Measurements from ENCODE around the gene MPZL2.

Gene MPZL2

GRCh38 chr11:118272001-118272400, 7.9 kb upstream of the MPZL2 start:
- no peaks in the 10 kb centered on the region for H3K27me3 ChIP-seq (ENCODE audit: insufficient read depth, poor library complexity, severe bottlenecking)
- DNase-seq (ENCODE audit: low spot score) (no peak), ATAC-seq (ENCODE audit: low read depth) (no peak)
- no peaks in the 10 kb centered on the region for H3K36me3 ChIP-seq (ENCODE audit: low read depth)
- H3K9me3 ChIP-seq (ENCODE audit: severe bottlenecking) = no peaks in the 10 kb centered on the region
- no peak overlapping the region for H3K27ac ChIP-seq (ENCODE audit: poor library complexity, severe bottlenecking)
- peaks cover 39% of the 10 kb centered on the region for H3K4me1 ChIP-seq (ENCODE audit: insufficient read depth, poor library complexity, severe bottlenecking)
- TF ChIP-seq CTCF (IDR thresholded peaks at IDR 0.05; ENCODE audit: poor library complexity, severe bottlenecking) = no peak
- H3K4me3 ChIP-seq (ENCODE audit: severe bottlenecking) = no peak overlapping the region

- Histone ChIP-seq H3K4me1 (ENCODE audit: insufficient read depth, poor library complexity, severe bottlenecking) (peaks cover 34% of the 10 kb centered on the region), H3K27me3 (ENCODE audit: insufficient read depth, poor library complexity, severe bottlenecking) (no peaks in the 10 kb centered on the region), H3K9me3 (ENCODE audit: severe bottlenecking) (no peaks in the 10 kb centered on the region), H3K36me3 (ENCODE audit: low read depth) (peaks cover 5% of the 10 kb centered on the region), H3K4me3 (ENCODE audit: severe bottlenecking) (no peak overlapping the region), H3K27ac (ENCODE audit: poor library complexity, severe bottlenecking) (peak overlapping the region; percentile 92)
- no peak for TF ChIP-seq CTCF (IDR thresholded peaks at IDR 0.05; ENCODE audit: poor library complexity, severe bottlenecking)
- DNase-seq (ENCODE audit: low spot score) (no peak), ATAC-seq (ENCODE audit: low read depth) (no peak)
Measured at GRCh38 chr11:118267486-118267885, 3.4 kb upstream of the MPZL2 start.

GRCh38 chr11:118265954-118266353, 1.9 kb upstream of the MPZL2 start:
- Histone ChIP-seq H3K4me1 (ENCODE audit: insufficient read depth, poor library complexity, severe bottlenecking) (peaks cover 44% of the 10 kb centered on the region), H3K36me3 (ENCODE audit: low read depth) (peaks cover 20% of the 10 kb centered on the region), H3K27me3 (ENCODE audit: insufficient read depth, poor library complexity, severe bottlenecking) (no peaks in the 10 kb centered on the region), H3K27ac (ENCODE audit: poor library complexity, severe bottlenecking) (peak overlapping the region; percentile 92), H3K4me3 (ENCODE audit: severe bottlenecking) (peak overlapping the region; percentile 63), H3K9me3 (ENCODE audit: severe bottlenecking) (no peaks in the 10 kb centered on the region)
- DNase-seq (ENCODE audit: low spot score) (peak; percentile 73), ATAC-seq (ENCODE audit: low read depth) (peak; percentile 22; the same call in 2 of the 3 replicates)
- no peak for TF ChIP-seq CTCF (IDR thresholded peaks at IDR 0.05; ENCODE audit: poor library complexity, severe bottlenecking)

GRCh38 chr11:118264569-118265465, 720 bp upstream of the MPZL2 start:
- H3K9me3 ChIP-seq (ENCODE audit: severe bottlenecking) = no peaks in the 10 kb centered on the region
- peak overlapping the region; percentile 63 for H3K4me3 ChIP-seq (ENCODE audit: severe bottlenecking)
- peaks cover 31% of the 10 kb centered on the region for H3K36me3 ChIP-seq (ENCODE audit: low read depth)
- no peaks in the 10 kb centered on the region for H3K27me3 ChIP-seq (ENCODE audit: insufficient read depth, poor library complexity, severe bottlenecking)
- peaks cover 44% of the 10 kb centered on the region for H3K4me1 ChIP-seq (ENCODE audit: insufficient read depth, poor library complexity, severe bottlenecking)
- peak overlapping the region; percentile 92 for H3K27ac ChIP-seq (ENCODE audit: poor library complexity, severe bottlenecking)
- DNase-seq (ENCODE audit: low spot score) (no peak), ATAC-seq (ENCODE audit: low read depth) (no peak)
- no peak for TF ChIP-seq CTCF (IDR thresholded peaks at IDR 0.05; ENCODE audit: poor library complexity, severe bottlenecking)

GRCh38 chr11:118263112-118263511, 985 bp downstream of the MPZL2 start:
- peak overlapping the region; percentile 92 for H3K27ac ChIP-seq (ENCODE audit: poor library complexity, severe bottlenecking)
- no peaks in the 10 kb centered on the region for H3K27me3 ChIP-seq (ENCODE audit: insufficient read depth, poor library complexity, severe bottlenecking)
- peaks cover 44% of the 10 kb centered on the region for H3K4me1 ChIP-seq (ENCODE audit: insufficient read depth, poor library complexity, severe bottlenecking)
- TF ChIP-seq CTCF (IDR thresholded peaks at IDR 0.05; ENCODE audit: poor library complexity, severe bottlenecking) = no peak
- ATAC-seq (ENCODE audit: low read depth) = no peak
- no peaks in the 10 kb centered on the region for H3K9me3 ChIP-seq (ENCODE audit: severe bottlenecking)
- peaks cover 48% of the 10 kb centered on the region for H3K36me3 ChIP-seq (ENCODE audit: low read depth)
- no peak for DNase-seq (ENCODE audit: low spot score)
- H3K4me3 ChIP-seq (ENCODE audit: severe bottlenecking) = peak overlapping the region; percentile 63

All from RWPE2 (cell line).